Hepatocyte (in vitro differentiated cells): Measurements from ENCODE around the gene RBM38. TPM values are rescaled to one million over a fixed set of nuclear protein-coding genes. Genes with fewer than 3 reads are reported as not detected.

Experiments
- DNase-seq: peaks from one replicate; pipeline ENCODE4 v3.0.0-alpha.2; 2016; ENCODE audit warnings: low spot score
- H2AFZ ChIP-seq: fragments of 200-600 bp; sonication (generic); 2 replicates; pipeline ENCODE4 v1.6.0; 2016; ENCODE audit warnings: antibody characterized with exemption, mild to moderate bottlenecking
- H3K27ac ChIP-seq: fragments of 200-600 bp; sonication (generic); 2 replicates; pipeline ENCODE4 v1.5.1; 2016; ENCODE audit warnings: mild to moderate bottlenecking
- H3K27me3 ChIP-seq: fragments of 200-600 bp; sonication (generic); 2 replicates; pipeline ENCODE4 v1.6.1; 2016
- H3K36me3 ChIP-seq: fragments of 200-600 bp; sonication (generic); replicated peaks from 2 replicates; pipeline ENCODE4 v1.5.1; 2016; ENCODE audit warnings: low read depth; ENCODE audit not compliant: insufficient read depth
- H3K4me1 ChIP-seq: fragments of 200-600 bp; sonication (generic); 2 replicates; pipeline ENCODE4 v1.5.1; 2016; ENCODE audit warnings: mild to moderate bottlenecking, moderate library complexity; ENCODE audit not compliant: insufficient read depth
- H3K4me2 ChIP-seq: fragments of 200-600 bp; sonication (generic); 2 replicates; pipeline ENCODE4 v1.6.0; 2016
- H3K4me3 ChIP-seq: fragments of 200-600 bp; sonication (generic); 2 replicates; pipeline ENCODE4 v1.5.1; 2016; ENCODE audit warnings: mild to moderate bottlenecking
- H3K79me2 ChIP-seq: fragments of 200-600 bp; sonication (generic); 2 replicates; pipeline ENCODE4 v1.6.0; 2017; ENCODE audit warnings: mild to moderate bottlenecking
- H3K9me2 ChIP-seq: fragments of 200-600 bp; sonication (generic); replicated peaks from 2 replicates; pipeline ENCODE4 v1.6.0; 2017; ENCODE audit warnings: mild to moderate bottlenecking; ENCODE audit not compliant: insufficient read depth
- H3K9me3 ChIP-seq: fragments of 200-600 bp; sonication (generic); 2 replicates; pipeline ENCODE4 v1.5.1; 2016; ENCODE audit warnings: low read depth, mild to moderate bottlenecking
- H4K20me1 ChIP-seq: fragments of 200-600 bp; sonication (generic); 2 replicates; pipeline ENCODE4 v1.6.0; 2016; ENCODE audit warnings: mild to moderate bottlenecking; ENCODE audit not compliant: insufficient read depth, poor library complexity, severe bottlenecking
- CTCF ChIP-seq: fragments of 200-600 bp; sonication (generic); IDR thresholded peaks from 2 replicates; pipeline ENCODE4 v1.5.1; 2016; ENCODE audit warnings: antibody characterized with exemption, mild to moderate bottlenecking; ENCODE audit not compliant: poor library complexity
- EZH2 ChIP-seq: fragments of 200-600 bp; sonication (generic); IDR thresholded peaks from 2 replicates; pipeline ENCODE4 v1.6.1; 2016; ENCODE audit warnings: antibody characterized with exemption, mild to moderate bottlenecking, borderline replicate concordance
- EZH2phosphoT487 ChIP-seq: fragments of 200-600 bp; sonication (generic); IDR thresholded peaks from one replicate; pipeline ENCODE4 v1.6.1; 2018; ENCODE audit warnings: antibody characterized with exemption, mild to moderate bottlenecking, low read depth, moderate library complexity; ENCODE audit not compliant: unreplicated experiment, severe bottlenecking
- WGBS: methylation state at CpG from one replicate; pipeline ENCODE4 v1.1.6; 2016; ENCODE audit warnings: low lambda C conversion rate; ENCODE audit errors: missing lambda C conversion rate; 5-methylcytosine and 5-hydroxymethylcytosine counted together
- polyA plus RNA-seq: library from polyadenylated mRNA; unstranded; fragments of >200 nt; fragmentation: Nextera tagmentation; extraction: Ambion mirVana; gene quantifications from 2 replicates; pipeline ENCODE4 v1.2.1, GENCODE V29; 2016
- total RNA-seq: library from RNA; depleted of rRNA; stranded (reverse); fragments of >200 nt; gene quantifications from 2 replicates; pipeline ENCODE4 v1.2.3, GENCODE V29; 2014

The RBM38 gene
- total and polyA plus RNA-seq, 2 experiments from 2014 or later, result 16.1 to 19.6 TPM

DNA sequence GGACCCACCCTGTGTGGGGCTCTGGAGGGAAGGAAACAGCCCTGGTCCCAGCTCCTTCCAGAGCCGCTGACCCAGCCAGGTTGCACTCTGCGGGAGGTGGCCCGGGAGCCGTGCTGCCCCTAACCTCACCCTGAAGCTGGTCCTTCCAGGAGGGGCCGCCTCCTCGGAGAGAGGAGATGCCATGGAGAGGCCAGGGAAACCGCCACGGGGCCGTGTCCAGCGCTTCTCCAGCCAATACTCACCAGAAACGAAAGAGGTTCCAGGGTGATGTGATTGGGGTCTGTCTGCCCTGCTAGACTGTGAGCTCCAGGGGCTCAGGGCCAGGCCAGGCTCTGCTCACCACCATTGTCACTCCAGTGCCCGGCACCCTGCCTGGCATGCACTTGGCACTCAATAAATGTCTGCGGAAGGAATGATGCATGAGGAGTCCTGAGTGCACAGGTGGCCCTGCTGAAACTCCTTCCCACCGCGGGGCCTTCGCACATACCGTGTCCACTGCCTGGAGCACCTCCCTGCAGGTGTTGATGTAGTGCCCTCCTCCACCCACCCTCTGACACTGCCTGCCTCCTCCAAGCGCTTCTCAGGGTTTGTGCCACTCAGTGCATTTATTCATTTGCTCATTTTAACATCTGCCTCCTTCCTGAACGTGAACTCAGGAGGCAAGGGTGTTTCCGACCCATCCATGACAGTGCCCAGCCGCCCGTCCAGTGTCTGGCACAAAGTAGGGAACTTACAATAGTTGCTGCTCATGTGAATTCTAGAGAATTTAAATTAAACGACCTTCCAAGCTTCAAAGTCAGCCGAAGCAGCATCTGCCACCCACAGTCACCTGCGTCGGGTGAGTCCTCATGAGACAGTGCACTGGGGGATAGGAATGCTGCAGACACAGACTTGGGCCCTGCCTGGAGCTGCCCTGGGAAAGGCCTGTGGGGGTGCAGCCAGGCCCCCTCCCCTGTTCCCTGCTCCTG lies 30.3 kb downstream of the RBM38 start:
- no peaks in the 10 kb centered on the region for H3K36me3 ChIP-seq
- H3K4me3 ChIP-seq, result no peak overlapping the region
- H3K79me2 ChIP-seq, result no peaks in the 10 kb centered on the region
- H3K4me2 ChIP-seq, result no peak overlapping the region
- no peaks in the 10 kb centered on the region for H3K9me3 ChIP-seq
- WGBS, result 91% methylated on average over 26 of the region's 26 CpGs
- DNase-seq, result no peak
- no peaks in the 10 kb centered on the region for H3K9me2 ChIP-seq
- no peaks in the 10 kb centered on the region for H3K27me3 ChIP-seq
- TF ChIP-seq EZH2 (no peak), CTCF (no peak), EZH2phosphoT487 (no peak)
- no peak overlapping the region for H2AFZ ChIP-seq
- no peak overlapping the region for H3K27ac ChIP-seq
- no peaks in the 10 kb centered on the region for H4K20me1 ChIP-seq
- no peaks in the 10 kb centered on the region for H3K4me1 ChIP-seq

GRCh38 chr20:57422254-57422653 lies 31.1 kb downstream of the RBM38 start:
- Histone ChIP-seq H2AFZ (no peak overlapping the region), H3K4me3 (no peak overlapping the region), H4K20me1 (no peaks in the 10 kb centered on the region), H3K27me3 (no peaks in the 10 kb centered on the region), H3K4me1 (no peaks in the 10 kb centered on the region), H3K79me2 (no peaks in the 10 kb centered on the region), H3K9me3 (no peaks in the 10 kb centered on the region), H3K36me3 (no peaks in the 10 kb centered on the region), H3K9me2 (no peaks in the 10 kb centered on the region), H3K4me2 (no peak overlapping the region), H3K27ac (no peak overlapping the region)
- no peak for DNase-seq
- TF ChIP-seq EZH2 (no peak), EZH2phosphoT487 (no peak), CTCF (no peak)
- 81% methylated on average over 7 of the region's 7 CpGs for WGBS

GRCh38 chr20:57425150-57426013 lies 34.2 kb downstream of the RBM38 start:
- 79% methylated on average over 17 of the region's 17 CpGs for WGBS
- H3K4me1 ChIP-seq, result no peaks in the 10 kb centered on the region
- DNase-seq, result no peak
- H2AFZ ChIP-seq, result no peak overlapping the region
- H3K4me2 ChIP-seq, result no peak overlapping the region
- no peaks in the 10 kb centered on the region for H3K9me2 ChIP-seq
- no peaks in the 10 kb centered on the region for H3K9me3 ChIP-seq
- no peaks in the 10 kb centered on the region for H3K36me3 ChIP-seq
- H4K20me1 ChIP-seq, result no peaks in the 10 kb centered on the region
- H3K27ac ChIP-seq, result no peak overlapping the region
- H3K79me2 ChIP-seq, result no peaks in the 10 kb centered on the region
- no peak overlapping the region for H3K4me3 ChIP-seq
- no peaks in the 10 kb centered on the region for H3K27me3 ChIP-seq
- TF ChIP-seq CTCF, result no peak
